NCI-H82 (cell line): ENCODE data around the gene ZBTB9.
A peak's percentile ranks its signal among the peaks of the same experiment; 100 is the strongest.
"Not testable (repeated sequence)": the region's sequence is repeated elsewhere in the genome, so short reads cannot be mapped to it uniquely, and the experiment has no call there.

Source experiments
- DNase-seq: peaks from one replicate; lab custom pipeline; 2025; lab: John Stamatoyannopoulos, UW

Gene ZBTB9

DNA sequence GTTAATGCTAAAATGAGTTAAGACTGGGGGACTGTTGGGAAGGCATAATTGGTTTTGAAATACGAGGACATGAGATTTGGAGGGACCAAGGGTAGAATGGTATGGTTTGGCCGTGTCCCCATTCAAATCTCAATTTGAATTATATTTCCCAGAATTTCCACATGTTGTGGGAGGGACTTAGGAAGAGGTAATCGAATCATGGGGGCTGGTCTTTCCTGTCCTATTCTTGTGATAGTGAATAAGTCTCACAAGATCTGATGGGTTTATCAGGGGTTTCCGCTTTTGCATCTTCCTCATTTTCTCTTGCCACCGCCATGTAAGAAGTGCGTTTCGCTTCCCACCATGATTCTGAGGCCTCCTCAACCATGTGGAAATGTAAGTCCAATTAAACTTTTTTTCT lies 12.7 kb downstream of the ZBTB9 start:
- DNase-seq: no peak

DNA sequence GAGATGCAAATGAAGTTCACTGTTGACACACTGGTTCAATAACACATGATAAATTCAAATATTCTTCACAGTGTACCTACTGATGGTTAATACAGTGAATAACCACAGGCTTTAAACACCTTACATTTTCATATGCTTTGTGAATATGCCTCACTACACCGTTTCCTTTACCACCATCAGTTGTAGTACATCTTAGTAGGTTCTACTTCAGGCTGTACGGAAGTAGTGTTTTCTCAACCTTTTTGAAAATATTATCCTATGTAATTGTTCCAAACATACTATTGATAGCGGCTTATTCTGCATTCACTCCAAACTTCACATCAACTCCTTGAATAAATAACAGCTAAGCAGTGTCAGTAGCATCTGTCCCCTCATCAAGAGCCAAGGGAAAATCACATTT lies 15.3 kb downstream of the ZBTB9 start:
- DNase-seq: peak; percentile 59

DNA sequence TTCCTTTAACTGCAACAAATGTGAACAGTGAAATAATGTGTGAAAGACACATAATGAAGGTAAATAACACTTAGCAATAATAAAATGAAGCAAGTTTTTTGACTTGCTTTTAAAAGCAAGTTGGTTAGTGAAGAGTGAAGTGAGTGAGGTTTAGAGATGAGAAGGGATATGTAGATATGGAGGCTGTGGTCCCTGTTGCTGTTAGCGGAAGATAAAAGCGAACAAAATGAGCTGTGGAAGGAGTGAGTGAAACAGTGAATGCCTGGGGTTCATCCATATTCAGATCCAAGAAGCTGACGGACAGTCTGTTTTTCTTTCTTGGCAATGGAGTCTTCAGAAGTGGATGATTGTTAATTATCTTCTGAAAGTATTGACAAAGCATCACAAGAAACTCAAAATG lies 23.5 kb downstream of the ZBTB9 start:
- no peak for DNase-seq

DNA sequence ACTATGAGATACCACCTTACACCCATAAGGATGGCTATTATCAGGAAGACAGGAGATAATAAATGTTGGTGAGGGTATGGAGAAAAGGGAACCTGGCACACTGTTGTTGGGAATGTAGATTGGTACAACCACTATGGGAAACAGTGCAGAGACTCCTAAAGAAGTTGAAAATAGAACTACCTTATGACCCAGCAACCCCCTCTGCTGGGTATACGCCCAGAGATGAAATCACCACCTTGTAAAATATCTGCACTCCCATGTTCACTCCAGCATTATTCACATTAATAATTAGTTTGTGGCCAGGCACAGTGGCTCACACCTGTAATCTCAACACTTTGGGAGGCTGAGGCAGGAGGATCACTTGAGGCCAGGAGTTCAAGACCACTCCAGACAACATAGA lies 26.8 kb downstream of the ZBTB9 start:
- DNase-seq: no peak

DNA sequence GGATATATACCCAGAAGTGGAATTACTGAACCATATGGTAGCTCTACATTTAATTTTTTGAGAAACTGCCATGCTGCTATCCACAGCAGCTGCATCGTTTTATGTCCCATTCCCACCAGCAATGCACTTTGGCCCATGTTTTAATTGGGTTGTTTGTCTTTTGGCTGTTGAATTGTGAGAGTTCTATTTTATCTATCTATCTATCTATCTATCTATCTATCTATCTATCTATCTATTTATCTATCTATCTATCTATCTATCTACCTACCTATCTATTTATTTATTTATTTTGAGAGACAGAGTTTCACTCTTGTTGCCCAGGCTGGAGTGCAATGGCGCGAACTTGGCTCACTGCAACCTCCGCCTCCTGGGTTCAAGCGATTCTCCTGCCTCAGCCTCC lies 28.2 kb downstream of the ZBTB9 start:
- DNase-seq: not testable (repeated sequence)

DNA sequence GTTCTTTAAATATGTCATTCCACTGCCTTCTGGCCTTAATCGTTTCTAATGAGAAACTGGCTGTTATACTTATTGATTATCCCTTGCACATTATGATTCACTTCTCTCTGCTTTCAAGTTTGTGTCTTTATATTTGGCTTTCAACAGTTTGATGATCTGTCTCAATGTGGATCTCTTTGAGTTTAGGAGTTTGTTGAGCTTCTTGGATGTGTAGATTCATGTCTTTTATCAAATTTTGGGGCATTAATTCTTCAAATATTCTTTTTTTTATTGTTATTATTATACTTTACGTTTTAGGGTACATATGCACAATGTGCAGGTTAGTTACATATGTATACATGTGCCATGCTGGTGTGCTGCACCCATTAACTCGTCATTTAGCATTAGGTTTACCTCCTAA lies 29.3 kb downstream of the ZBTB9 start:
- no peak for DNase-seq

DNA sequence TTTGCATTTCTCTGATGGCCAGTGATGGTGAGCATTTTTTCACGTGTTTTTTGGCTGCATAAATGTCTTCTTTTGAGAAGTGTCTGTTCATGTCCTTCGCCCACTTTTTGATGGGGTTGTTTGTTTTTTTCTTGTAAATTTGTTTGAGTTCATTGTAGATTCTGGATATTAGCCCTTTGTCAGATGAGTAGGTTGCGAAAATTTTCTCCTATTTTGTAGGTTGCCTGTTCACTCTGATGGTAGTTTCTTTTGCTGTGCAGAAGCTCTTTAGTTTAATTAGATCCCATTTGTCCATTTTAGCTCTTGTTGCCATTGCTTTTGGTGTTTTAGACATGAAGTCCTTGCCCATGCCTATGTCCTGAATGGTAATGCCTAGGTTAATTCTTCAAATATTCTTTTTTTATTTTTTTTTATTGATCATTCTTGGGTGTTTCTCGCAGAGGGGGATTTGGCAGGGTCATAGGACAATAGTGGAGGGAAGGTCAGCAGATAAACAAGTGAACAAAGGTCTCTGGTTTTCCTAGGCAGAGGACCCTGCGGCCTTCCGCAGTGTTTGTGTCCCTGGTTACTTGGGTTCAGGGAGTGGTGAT lies 30.4 kb downstream of the ZBTB9 start:
- DNase-seq: not testable (repeated sequence)

DNA sequence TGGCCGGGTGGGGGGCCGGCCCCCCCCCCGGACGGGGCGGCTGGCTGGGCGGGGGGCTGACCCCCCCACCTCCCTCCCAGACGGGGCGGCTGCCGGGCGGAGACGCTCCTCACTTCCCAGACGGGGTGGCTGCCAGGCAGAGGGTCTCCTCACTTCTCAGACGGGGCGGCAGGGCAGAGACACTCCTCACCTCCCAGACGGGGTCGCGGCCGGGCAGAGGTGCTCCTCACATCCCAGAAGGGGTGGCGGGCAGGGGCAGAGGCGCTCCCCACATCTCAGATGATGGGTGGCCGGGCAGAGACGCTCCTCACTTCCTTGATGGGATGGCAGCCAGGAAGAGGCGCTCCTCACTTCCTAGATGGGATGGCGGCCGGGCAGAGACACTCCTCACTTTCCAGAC lies 31.3 kb downstream of the ZBTB9 start:
- not testable (repeated sequence) for DNase-seq

DNA sequence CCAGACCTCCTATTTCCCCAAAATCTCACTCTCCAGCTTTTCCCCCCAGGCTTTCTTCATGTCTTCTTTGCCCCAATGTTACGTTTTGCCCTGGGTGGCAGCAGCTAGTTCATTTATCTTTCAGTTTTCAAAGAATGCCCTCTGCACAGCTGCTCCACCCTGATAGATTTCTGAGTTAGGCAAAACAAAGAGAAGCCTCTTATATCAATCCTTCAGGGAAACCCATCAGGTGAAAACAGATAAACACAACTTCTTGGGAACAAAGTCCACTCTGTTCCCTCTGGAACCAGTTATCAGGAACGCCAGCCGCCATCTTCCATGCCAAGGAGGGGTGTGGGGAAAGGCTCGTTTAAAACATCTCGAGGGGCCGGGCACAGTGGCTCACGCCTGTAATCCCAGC lies 34.0 kb downstream of the ZBTB9 start:
- no peak for DNase-seq

DNA sequence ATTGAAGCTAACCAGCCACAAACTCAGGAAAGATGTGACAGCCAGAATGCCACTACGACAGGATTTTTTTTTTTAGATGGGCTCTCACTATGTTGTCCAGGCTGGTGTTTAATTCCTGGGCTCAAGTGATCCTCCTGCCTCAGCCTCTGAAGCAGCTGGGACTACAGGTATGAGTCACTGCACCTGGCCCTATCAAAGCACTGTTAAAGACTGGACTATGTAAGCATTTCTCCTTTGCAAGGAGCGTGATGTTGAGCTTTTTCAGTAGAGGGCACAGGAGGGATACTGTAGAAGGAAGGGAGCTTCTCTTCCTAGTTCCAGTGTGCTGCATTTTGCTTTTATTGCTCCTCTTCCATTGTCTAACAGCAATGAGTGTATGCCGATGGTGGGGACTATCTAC lies 35.8 kb downstream of the ZBTB9 start:
- peak; percentile 36 for DNase-seq

DNA sequence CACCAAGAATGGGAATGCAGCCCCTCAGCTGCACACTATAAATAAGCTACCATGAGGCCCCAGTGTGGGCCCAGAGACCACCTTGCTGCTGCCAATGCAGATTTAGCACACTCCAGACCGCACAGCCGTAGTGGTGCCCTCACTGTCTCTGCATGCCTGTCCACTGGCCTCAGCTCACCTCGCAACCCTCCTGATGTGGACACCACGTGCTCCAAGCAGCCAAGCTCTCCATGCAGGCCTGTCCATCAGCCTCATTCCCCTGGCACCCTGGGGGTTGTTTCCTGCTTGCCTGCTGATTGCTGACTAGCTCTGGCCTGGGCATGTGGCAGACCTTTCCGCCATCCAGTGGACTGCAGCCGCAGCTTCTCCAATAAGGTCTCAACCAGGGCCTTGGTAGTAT lies 36.2 kb downstream of the ZBTB9 start:
- no peak for DNase-seq

DNA sequence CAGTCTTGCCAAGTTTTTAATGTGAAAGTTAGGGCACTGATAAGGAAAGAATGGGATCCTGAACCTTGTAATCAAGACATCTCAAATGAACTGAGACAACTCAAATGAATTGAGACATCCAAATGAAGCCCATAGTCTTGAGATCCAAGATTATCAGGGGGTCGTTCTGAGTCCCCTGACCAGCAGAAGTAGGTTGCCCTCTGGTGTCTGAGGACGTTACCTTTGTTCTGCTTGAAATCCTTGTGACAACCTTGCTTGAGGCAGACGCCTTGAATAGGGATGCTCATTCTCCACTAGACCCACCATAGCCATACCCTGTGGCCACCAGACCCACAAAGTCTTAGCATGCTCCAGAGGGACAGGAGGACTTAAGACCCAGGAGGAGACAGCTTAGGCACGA lies 37.7 kb downstream of the ZBTB9 start:
- DNase-seq: peak; percentile 41

DNA sequence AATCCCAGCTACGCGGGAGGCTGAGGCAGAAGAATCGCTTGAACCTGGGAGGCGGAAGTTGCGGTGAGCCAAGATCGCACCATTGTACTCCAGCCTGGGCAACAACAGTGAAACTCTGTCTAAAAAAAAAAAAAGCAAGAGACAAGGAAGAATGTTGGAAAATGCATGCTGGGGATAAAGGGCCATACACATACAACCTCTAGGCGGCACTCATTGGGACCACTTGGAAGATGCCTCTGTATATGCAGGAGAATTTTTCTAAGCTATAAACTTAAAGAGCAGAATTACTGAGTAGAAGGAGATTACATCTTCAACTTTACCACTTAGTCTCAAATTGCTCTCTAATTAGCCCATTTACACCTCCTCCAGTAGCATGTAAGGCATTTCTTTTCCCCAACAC lies 42.8 kb downstream of the ZBTB9 start:
- DNase-seq: no peak

DNA sequence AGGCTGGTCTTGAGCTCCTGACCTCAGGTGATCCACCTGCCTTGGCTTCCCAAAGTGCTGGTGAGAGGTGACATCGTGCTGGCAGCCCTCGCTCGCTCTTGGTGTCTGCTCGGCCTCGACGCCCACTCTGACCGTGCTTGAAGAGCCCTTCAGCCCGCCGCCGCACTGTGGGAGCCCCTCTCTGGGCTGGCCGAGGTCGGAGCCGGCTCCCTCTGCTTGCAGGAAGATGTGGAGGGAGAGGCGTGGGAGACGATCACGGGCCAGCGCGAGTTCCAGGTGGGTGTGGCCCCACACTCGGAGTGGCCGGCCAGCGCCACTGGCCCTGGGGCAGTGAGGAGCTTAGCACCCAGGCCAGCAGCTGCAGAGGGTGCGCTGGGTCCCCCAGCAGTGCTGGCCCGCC lies 48.1 kb downstream of the ZBTB9 start:
- no peak for DNase-seq

DNA sequence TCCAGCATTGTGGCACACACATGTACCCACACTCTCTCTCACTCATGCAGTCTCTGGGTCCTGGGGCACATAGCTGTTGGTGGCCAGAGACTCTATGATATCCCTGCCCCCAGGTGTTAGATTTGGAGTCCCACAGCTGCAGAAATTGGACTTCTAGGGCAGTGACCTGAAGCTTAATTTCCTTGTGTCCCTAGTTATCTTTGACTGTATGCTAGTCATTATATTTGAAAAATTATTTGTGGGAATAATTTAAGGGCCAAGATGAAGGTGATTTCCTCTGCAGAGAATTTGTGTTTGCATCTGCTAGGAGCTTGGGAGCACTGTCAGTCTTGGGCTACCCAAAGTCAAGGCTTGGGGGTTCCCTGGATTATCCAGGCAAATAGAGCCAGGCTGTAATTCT lies 50.1 kb downstream of the ZBTB9 start:
- DNase-seq: no peak

DNA sequence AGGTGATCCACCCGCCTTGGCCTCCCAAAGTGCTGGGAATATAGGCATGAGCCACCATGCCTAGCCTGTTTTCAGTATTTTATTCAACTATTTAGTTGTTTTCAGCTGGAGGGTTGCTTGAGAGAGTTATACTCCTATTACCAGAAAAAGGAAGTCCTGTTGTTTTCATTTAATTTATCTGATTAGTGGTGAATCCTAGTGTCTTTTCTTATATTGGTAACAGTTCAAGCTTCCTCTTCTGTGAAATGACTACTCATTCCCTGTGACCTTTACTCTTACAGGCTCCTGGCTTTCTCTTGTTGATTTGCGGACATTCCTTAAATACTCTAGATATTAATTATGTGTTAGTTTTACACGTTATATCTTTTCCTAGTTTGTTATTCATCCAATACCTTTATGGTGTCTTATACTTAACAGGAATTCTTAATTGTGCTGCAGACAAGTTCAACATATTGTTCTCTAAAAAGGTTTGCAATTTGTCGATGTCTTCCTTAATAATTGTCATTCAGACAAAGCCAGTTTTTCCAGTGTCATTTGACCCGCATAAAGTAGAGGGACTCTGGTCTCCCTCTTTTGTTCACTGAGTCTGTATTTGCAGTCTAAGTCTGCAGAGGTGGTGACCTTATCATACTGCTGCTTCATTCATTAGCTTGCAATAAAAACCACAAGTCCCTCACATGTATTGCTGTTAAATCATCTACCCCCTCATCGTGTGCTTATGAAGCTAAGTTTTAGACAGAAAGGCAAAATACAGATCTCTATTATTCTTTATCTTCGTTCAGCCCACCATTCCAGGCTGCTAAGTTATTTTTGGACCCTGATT lies 51.4 kb downstream of the ZBTB9 start:
- no peak for DNase-seq
